ENCODE data around the gene NR4A3. TPM values are rescaled to one million over a fixed set of nuclear protein-coding genes. Genes with fewer than 3 reads are reported as not detected.

NR4A3 gene
- total RNA-seq, 2 experiments from 2014 or later, result 0.13 to 0.74 TPM

GRCh38 chr9:99858087-99858486 lies 36.4 kb downstream of the NR4A3 start:
- ChIA-PET CTCF (ENCODE audit: unreplicated experiment) (no interaction called here), POLR2A (interaction anchor here (1.3 to 1.6 kb wide), 2 partner anchors 13 kb away, joined by 4 read pairs; no protein-coding TSS in a partner anchor)
- Histone ChIP-seq H3K9me3 (ENCODE audit: low read length) (no peaks in the 10 kb centered on the region), H2AFZ (ENCODE audit: low read length) (no peak overlapping the region), H3K79me2 (ENCODE audit: insufficient read depth, low read depth, low read length) (no peaks in the 10 kb centered on the region), H3K4me2 (ENCODE audit: low read length) (no peak overlapping the region), H3K36me3 (ENCODE audit: insufficient read depth, low read length) (no peaks in the 10 kb centered on the region), H3K27ac (ENCODE audit: low read depth, low read length, poor library complexity, severe bottlenecking) (no peak overlapping the region), H4K20me1 (ENCODE audit: insufficient read depth, low read length) (no peaks in the 10 kb centered on the region), H3K4me1 (ENCODE audit: insufficient read depth, low read length, poor library complexity, severe bottlenecking) (no peaks in the 10 kb centered on the region), H3K9me2 (ENCODE audit: insufficient read depth, low read length) (no peaks in the 10 kb centered on the region), H3K4me3 (ENCODE audit: low read depth, low read length, poor library complexity, severe bottlenecking) (no peak overlapping the region)
- intact Hi-C loops (cut with micrococcal nuclease; ENCODE audit: unreplicated experiment), result no loop called here
- no peak for DNase-seq (ENCODE audit: low spot score)
- no peak for TF ChIP-seq CTCF (conservative IDR thresholded peaks at IDR 0.05; ENCODE audit: low read length)
- no peak for TF ChIP-seq EZH2phosphoT487 (IDR thresholded peaks at IDR 0.05; ENCODE audit: borderline replicate concordance, low read depth, low read length)
- no TSS peak for BruUV-seq (replicated peaks)

GRCh38 chr9:99859243-99859980 lies 37.7 kb downstream of the NR4A3 start:
- H3K4me1 ChIP-seq (ENCODE audit: insufficient read depth, low read length, poor library complexity, severe bottlenecking), result no peaks in the 10 kb centered on the region
- BruUV-seq (replicated peaks), result no TSS peak
- H3K27ac ChIP-seq (ENCODE audit: low read depth, low read length, poor library complexity, severe bottlenecking), result no peak overlapping the region
- TF ChIP-seq CTCF (conservative IDR thresholded peaks at IDR 0.05; ENCODE audit: low read length), result no peak
- no peak for TF ChIP-seq EZH2phosphoT487 (IDR thresholded peaks at IDR 0.05; ENCODE audit: borderline replicate concordance, low read depth, low read length)
- H3K4me3 ChIP-seq (ENCODE audit: low read depth, low read length, poor library complexity, severe bottlenecking), result no peak overlapping the region
- POLR2A ChIA-PET, result interaction anchor here (0.5 to 1.2 kb wide), 4 partner anchors 14 to 186 kb away, joined by 3 read pairs; no protein-coding TSS in a partner anchor
- no peak for DNase-seq (ENCODE audit: low spot score)
- H3K9me2 ChIP-seq (ENCODE audit: insufficient read depth, low read length), result no peaks in the 10 kb centered on the region
- H3K4me2 ChIP-seq (ENCODE audit: low read length), result no peak overlapping the region
- H3K9me3 ChIP-seq (ENCODE audit: low read length), result no peaks in the 10 kb centered on the region
- CTCF ChIA-PET (ENCODE audit: unreplicated experiment), result no interaction called here
- H4K20me1 ChIP-seq (ENCODE audit: insufficient read depth, low read length), result no peaks in the 10 kb centered on the region
- no peaks in the 10 kb centered on the region for H3K79me2 ChIP-seq (ENCODE audit: insufficient read depth, low read depth, low read length)
- H2AFZ ChIP-seq (ENCODE audit: low read length), result no peak overlapping the region
- H3K36me3 ChIP-seq (ENCODE audit: insufficient read depth, low read length), result no peaks in the 10 kb centered on the region
- intact Hi-C loops (cut with micrococcal nuclease; ENCODE audit: unreplicated experiment), result no loop called here

- no peaks in the 10 kb centered on the region for H3K79me2 ChIP-seq (ENCODE audit: insufficient read depth, low read depth, low read length)
- POLR2A ChIA-PET, result interaction anchor here (0.5 to 1.4 kb wide), 3 partner anchors 11 to 185 kb away, joined by 3 to 4 read pairs (median 4); no protein-coding TSS in a partner anchor
Measured at GRCh38 chr9:99860266-99860665, 38.6 kb downstream of the NR4A3 start.

More at GRCh38 chr9:99860266-99860665, 38.6 kb downstream of the NR4A3 start:
- no peaks in the 10 kb centered on the region for H3K9me2 ChIP-seq (ENCODE audit: insufficient read depth, low read length)
- H2AFZ ChIP-seq (ENCODE audit: low read length), result no peak overlapping the region
- H3K4me2 ChIP-seq (ENCODE audit: low read length), result no peak overlapping the region
- CTCF ChIA-PET (ENCODE audit: unreplicated experiment), result no interaction called here
- no peaks in the 10 kb centered on the region for H4K20me1 ChIP-seq (ENCODE audit: insufficient read depth, low read length)
- H3K9me3 ChIP-seq (ENCODE audit: low read length), result no peaks in the 10 kb centered on the region
- BruUV-seq (replicated peaks), result no TSS peak
- H3K27ac ChIP-seq (ENCODE audit: low read depth, low read length, poor library complexity, severe bottlenecking), result no peak overlapping the region
- no peaks in the 10 kb centered on the region for H3K36me3 ChIP-seq (ENCODE audit: insufficient read depth, low read length)
- H3K4me3 ChIP-seq (ENCODE audit: low read depth, low read length, poor library complexity, severe bottlenecking), result no peak overlapping the region
- no peak for DNase-seq (ENCODE audit: low spot score)
- no peak for TF ChIP-seq EZH2phosphoT487 (IDR thresholded peaks at IDR 0.05; ENCODE audit: borderline replicate concordance, low read depth, low read length)
- TF ChIP-seq CTCF (conservative IDR thresholded peaks at IDR 0.05; ENCODE audit: low read length), result no peak
- H3K4me1 ChIP-seq (ENCODE audit: insufficient read depth, low read length, poor library complexity, severe bottlenecking), result no peaks in the 10 kb centered on the region
- intact Hi-C loops (cut with micrococcal nuclease; ENCODE audit: unreplicated experiment), result no loop called here
